ENCODE measurements around the gene EPHB1.

EPHB1 gene

DNA sequence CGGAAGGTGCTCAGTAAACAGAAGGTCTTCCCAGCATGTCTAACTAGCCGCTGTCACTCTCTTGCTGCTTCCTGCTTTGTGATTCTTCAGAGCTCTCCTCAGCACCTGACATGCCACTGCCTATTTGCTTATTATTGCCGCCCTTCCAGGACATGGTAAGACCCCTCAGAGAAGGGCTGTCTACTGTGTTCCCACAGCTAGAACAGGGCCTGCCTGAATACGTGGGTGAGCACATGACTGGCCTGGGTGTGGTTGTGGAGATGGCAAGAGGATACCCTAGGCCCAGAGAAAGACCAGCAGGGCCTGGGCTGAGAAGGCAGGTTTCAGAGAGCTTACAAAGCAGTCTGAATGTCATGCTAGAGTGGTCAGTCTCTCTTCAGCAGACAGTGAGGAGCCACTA is 2.4 kb upstream of the EPHB1 start:
- TF ChIP-seq, protein P1, sequence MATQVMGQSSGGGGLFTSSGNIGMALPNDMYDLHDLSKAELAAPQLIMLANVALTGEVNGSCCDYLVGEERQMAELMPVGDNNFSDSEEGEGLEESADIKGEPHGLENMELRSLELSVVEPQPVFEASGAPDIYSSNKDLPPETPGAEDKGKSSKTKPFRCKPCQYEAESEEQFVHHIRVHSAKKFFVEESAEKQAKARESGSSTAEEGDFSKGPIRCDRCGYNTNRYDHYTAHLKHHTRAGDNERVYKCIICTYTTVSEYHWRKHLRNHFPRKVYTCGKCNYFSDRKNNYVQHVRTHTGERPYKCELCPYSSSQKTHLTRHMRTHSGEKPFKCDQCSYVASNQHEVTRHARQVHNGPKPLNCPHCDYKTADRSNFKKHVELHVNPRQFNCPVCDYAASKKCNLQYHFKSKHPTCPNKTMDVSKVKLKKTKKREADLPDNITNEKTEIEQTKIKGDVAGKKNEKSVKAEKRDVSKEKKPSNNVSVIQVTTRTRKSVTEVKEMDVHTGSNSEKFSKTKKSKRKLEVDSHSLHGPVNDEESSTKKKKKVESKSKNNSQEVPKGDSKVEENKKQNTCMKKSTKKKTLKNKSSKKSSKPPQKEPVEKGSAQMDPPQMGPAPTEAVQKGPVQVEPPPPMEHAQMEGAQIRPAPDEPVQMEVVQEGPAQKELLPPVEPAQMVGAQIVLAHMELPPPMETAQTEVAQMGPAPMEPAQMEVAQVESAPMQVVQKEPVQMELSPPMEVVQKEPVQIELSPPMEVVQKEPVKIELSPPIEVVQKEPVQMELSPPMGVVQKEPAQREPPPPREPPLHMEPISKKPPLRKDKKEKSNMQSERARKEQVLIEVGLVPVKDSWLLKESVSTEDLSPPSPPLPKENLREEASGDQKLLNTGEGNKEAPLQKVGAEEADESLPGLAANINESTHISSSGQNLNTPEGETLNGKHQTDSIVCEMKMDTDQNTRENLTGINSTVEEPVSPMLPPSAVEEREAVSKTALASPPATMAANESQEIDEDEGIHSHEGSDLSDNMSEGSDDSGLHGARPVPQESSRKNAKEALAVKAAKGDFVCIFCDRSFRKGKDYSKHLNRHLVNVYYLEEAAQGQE (IDR thresholded peaks at IDR 0.05; ENCODE audit: insufficient read depth in 1 of 2, low read depth in 2 of 2, low read length in 2 of 2) = no peak
- TF ChIP-seq SIN3A (IDR thresholded peaks at IDR 0.05; ENCODE audit: borderline replicate concordance, insufficient read depth, low read length) (no peak), POLR2AphosphoS5 (IDR thresholded peaks at IDR 0.05; ENCODE audit: low read depth, low read length) (no peak), FOXP2 (optimal IDR thresholded peaks at IDR 0.05; ENCODE audit: borderline replicate concordance, extremely low read depth, extremely low read length, insufficient read depth) (no peak), TAF1 (IDR thresholded peaks at IDR 0.05; ENCODE audit: borderline replicate concordance, insufficient read depth, low read length) (no peak)

DNA sequence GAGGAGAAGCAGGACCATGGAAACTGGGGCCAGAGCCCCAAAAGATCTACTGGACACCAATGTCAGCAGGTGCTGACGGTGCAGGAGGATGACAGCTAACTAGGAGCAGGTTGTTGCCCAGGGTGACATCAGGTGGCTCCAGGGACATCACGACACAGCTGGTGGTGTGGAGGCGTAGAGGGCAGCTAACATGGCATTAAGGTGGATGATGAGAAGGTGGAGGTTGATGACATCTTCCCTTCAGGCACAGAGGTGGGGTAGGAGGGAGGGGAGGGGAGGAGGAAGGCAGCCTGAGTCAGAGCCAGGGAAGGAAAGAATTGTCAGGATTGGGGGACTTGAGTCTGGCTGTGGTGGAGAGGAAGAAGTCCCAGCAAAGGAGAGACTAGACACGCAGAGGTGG is 1.5 kb upstream of the EPHB1 start:
- TF ChIP-seq, protein P1 (IDR thresholded peaks at IDR 0.05; ENCODE audit: insufficient read depth in 1 of 2, low read depth in 2 of 2, low read length in 2 of 2) = no peak
- no peak for TF ChIP-seq POLR2AphosphoS5 (IDR thresholded peaks at IDR 0.05; ENCODE audit: low read depth, low read length)
- TF ChIP-seq SIN3A (IDR thresholded peaks at IDR 0.05; ENCODE audit: borderline replicate concordance, insufficient read depth, low read length) = no peak
- no peak for TF ChIP-seq TAF1 (IDR thresholded peaks at IDR 0.05; ENCODE audit: borderline replicate concordance, insufficient read depth, low read length)
- TF ChIP-seq FOXP2 (optimal IDR thresholded peaks at IDR 0.05; ENCODE audit: borderline replicate concordance, extremely low read depth, extremely low read length, insufficient read depth) = no peak

DNA sequence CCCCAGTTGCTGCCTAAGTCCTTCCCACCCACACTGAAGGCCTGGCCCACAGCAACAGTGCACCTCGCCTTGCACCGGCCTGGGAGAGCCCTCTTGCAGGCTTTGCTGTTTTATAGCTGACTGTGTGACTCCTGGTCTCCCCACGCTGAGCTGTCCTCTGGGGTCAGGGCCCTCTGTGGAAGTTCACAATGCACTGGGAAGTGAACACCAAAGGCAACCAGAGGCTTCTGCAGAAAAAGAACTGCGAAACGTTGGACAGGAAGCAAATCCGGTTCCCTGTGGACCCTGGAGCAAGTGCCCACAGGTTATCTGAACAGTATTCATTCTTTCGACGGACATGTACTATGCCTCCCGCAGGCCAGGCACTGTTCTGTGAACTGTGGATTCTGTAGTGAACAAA is 737 bp upstream of the EPHB1 start:
- TF ChIP-seq TAF1 (IDR thresholded peaks at IDR 0.05; ENCODE audit: borderline replicate concordance, insufficient read depth, low read length) (no peak), POLR2AphosphoS5 (IDR thresholded peaks at IDR 0.05; ENCODE audit: low read depth, low read length) (no peak), SIN3A (IDR thresholded peaks at IDR 0.05; ENCODE audit: borderline replicate concordance, insufficient read depth, low read length) (no peak), FOXP2 (optimal IDR thresholded peaks at IDR 0.05; ENCODE audit: borderline replicate concordance, extremely low read depth, extremely low read length, insufficient read depth) (no peak)
- TF ChIP-seq, protein P1 (IDR thresholded peaks at IDR 0.05; ENCODE audit: insufficient read depth in 1 of 2, low read depth in 2 of 2, low read length in 2 of 2) = no peak

DNA sequence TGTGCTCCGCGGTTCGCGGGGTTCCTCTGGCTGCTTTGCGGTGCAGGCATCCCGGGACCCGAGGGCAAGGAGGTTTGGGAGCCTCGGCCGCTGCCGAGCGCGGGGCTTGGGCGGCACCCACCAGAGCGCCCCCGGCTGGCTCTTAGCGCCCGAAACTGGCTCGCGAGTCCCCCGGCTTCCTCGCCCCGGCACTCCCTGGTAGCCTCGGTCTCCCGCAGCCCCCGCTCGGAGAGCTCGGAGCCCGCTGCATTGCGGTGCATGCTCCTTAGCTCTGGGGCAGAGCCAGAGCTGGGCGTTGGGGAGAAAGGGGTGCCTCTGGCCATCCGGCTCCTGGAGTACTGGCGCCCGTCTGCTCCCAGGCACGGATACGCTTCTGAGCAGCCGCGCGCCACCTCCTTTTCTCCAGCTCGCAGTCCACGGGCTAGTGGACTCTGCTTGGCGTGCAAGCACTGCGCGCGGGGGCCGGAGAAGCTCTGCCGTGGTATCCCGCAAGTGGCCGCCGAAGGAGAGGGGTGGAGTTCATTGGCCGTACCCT is 753 bp downstream of the EPHB1 start:
- TF ChIP-seq FOXP2 (optimal IDR thresholded peaks at IDR 0.05; ENCODE audit: borderline replicate concordance, extremely low read depth, extremely low read length, insufficient read depth) = no peak
- no peak for TF ChIP-seq SIN3A (IDR thresholded peaks at IDR 0.05; ENCODE audit: borderline replicate concordance, insufficient read depth, low read length)
- no peak for TF ChIP-seq TAF1 (IDR thresholded peaks at IDR 0.05; ENCODE audit: borderline replicate concordance, insufficient read depth, low read length)
- TF ChIP-seq POLR2AphosphoS5 (IDR thresholded peaks at IDR 0.05; ENCODE audit: low read depth, low read length) = no peak
- TF ChIP-seq, protein P1 (IDR thresholded peaks at IDR 0.05; ENCODE audit: insufficient read depth in 1 of 2, low read depth in 2 of 2, low read length in 2 of 2) = no peak

Measured in PFSK-1 (cell line).